Measurements from ENCODE around the gene SLC24A4.

SLC24A4 gene

GRCh38 chr14:92475451-92476187 lies 152.7 kb downstream of the SLC24A4 start:
- peak; percentile 65 for DNase-seq (ENCODE audit: low read depth)

GRCh38 chr14:92480856-92481255 lies 157.9 kb downstream of the SLC24A4 start:
- no peak for DNase-seq (ENCODE audit: low read depth)

GRCh38 chr14:92481386-92481785 lies 158.4 kb downstream of the SLC24A4 start:
- DNase-seq (ENCODE audit: low read depth): peak; percentile 80

- no peak for DNase-seq (ENCODE audit: low read depth)
These were observed 159.0 kb downstream of the SLC24A4 start for GRCh38 chr14:92481811-92482555.

- no peak for DNase-seq (ENCODE audit: low read depth)
These were observed 159.8 kb downstream of the SLC24A4 start for GRCh38 chr14:92482621-92483319.

- no peak for DNase-seq (ENCODE audit: low read depth)
These were observed 161.3 kb downstream of the SLC24A4 start for GRCh38 chr14:92484132-92484823.

GRCh38 chr14:92486881-92487280 lies 163.9 kb downstream of the SLC24A4 start:
- peak; percentile 78 for DNase-seq (ENCODE audit: low read depth)

- no peak for DNase-seq (ENCODE audit: low read depth)
These were observed 164.7 kb downstream of the SLC24A4 start for GRCh38 chr14:92487513-92488133.

GRCh38 chr14:92489394-92490238 lies 166.7 kb downstream of the SLC24A4 start:
- DNase-seq (ENCODE audit: low read depth): no peak

GRCh38 chr14:92490239-92490959 lies 167.4 kb downstream of the SLC24A4 start:
- no peak for DNase-seq (ENCODE audit: low read depth)

- DNase-seq (ENCODE audit: low read depth): no peak
These were observed 168.8 kb downstream of the SLC24A4 start for GRCh38 chr14:92491782-92492181.

GRCh38 chr14:92492258-92492657 lies 169.3 kb downstream of the SLC24A4 start:
- DNase-seq (ENCODE audit: low read depth): no peak

GRCh38 chr14:92493024-92493423 lies 170.1 kb downstream of the SLC24A4 start:
- DNase-seq (ENCODE audit: low read depth): no peak

GRCh38 chr14:92493492-92493891 lies 170.5 kb downstream of the SLC24A4 start:
- DNase-seq (ENCODE audit: low read depth): no peak

- DNase-seq (ENCODE audit: low read depth): peak; percentile 35
These were observed 171.5 kb downstream of the SLC24A4 start for GRCh38 chr14:92494512-92494911.

GRCh38 chr14:92495027-92495426 lies 172.1 kb downstream of the SLC24A4 start:
- peak; percentile 85 for DNase-seq (ENCODE audit: low read depth)

- DNase-seq (ENCODE audit: low read depth): no peak
These were observed 173.4 kb downstream of the SLC24A4 start for GRCh38 chr14:92496191-92496857.

GRCh38 chr14:92497391-92497790 lies 174.4 kb downstream of the SLC24A4 start:
- no peak for DNase-seq (ENCODE audit: low read depth)

- no peak for DNase-seq (ENCODE audit: low read depth)
These were observed 176.3 kb downstream of the SLC24A4 start for GRCh38 chr14:92499234-92499633.
